NCI-H748 treated with DMSO at 0.1 percent for 48 hours (cell line): ENCODE data around the gene CCDC86.

Source experiments
- DNase-seq: peaks from one replicate; lab custom pipeline; 2025; lab: John Stamatoyannopoulos, UW

Gene CCDC86

GRCh38 chr11:60891103-60891741 is 49.3 kb downstream of the CCDC86 start:
- DNase-seq = no peak

DNA sequence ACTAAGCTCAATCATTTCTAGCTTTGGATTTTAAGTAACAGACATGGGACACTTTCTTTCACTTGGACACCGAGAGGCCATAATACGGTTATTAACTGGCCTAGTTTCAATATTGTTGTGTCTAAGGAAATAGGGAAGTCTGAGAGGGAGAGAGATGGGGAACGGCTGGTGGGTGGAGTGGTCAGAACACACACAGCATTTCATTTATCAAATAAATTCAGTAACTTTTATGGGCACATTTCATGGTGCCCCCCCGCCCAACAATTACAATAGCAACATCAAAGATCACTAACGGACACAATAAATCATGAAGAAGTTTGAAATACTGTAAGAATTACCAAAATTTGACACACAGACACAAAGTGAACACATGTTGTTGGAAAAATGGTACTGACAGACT is 53.8 kb downstream of the CCDC86 start:
- DNase-seq = no peak

GRCh38 chr11:60897496-60897895 is 55.6 kb downstream of the CCDC86 start:
- DNase-seq = no peak

GRCh38 chr11:60899046-60899936 is 57.4 kb downstream of the CCDC86 start:
- peak; percentile 30 for DNase-seq

- no peak for DNase-seq
Measured at GRCh38 chr11:60899977-60900376, 58.1 kb downstream of the CCDC86 start.
